A673 (cell line): ENCODE measurements around the gene CD302.
"Not testable (repeated sequence)": the region's sequence is repeated elsewhere in the genome, so short reads cannot be mapped to it uniquely, and the experiment has no call there.

Source experiments
- CTCF ChIP-seq: fragments of 300-800, 200-600 bp; sonication (generic); conservative IDR thresholded peaks from 2 replicates; pipeline ENCODE4 v1.5.1; 2017; ENCODE audit warnings: low read depth, mild to moderate bottlenecking, antibody characterized with exemption, low read length, moderate library complexity, mixed read lengths
- EZH2 ChIP-seq: fragments of 200-600 bp; sonication (generic); IDR thresholded peaks from 2 replicates; pipeline ENCODE4 v1.6.1; 2017; ENCODE audit warnings: borderline replicate concordance, low read depth, mild to moderate bottlenecking, mixed read lengths, antibody characterized with exemption, low read length; ENCODE audit not compliant: poor library complexity, severe bottlenecking

- TF ChIP-seq CTCF, EZH2: not testable (repeated sequence)
Observed at GRCh38 chr2:159787647-159788046, 10.4 kb downstream of the CD302 start.
